ENCODE data around the gene MINDY2.

DNA sequence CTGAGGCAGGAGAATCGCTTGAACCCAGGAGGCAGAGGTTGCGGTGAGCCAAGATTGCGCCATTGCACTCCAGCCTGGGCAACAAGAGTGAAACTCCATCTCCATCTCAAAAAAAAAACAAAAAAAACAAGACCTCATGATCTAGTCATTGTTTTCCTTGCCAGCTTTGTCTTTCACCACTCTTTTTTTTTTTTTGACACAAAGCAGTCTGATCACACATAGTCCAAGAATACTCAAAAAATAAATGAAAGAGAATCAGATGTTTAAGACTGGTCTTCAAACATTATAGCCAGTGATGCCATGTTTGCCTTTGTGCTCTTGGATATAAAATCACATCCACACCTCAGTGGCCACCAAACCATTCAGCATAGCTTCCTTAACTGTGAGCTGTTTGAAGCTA is 15.8 kb upstream of the MINDY2 start:
- no peak for TF ChIP-seq CTCF (IDR thresholded peaks at IDR 0.05; ENCODE audit: low read length)
- no peak for TF ChIP-seq EZH2 (optimal IDR thresholded peaks at IDR 0.05; ENCODE audit: low read depth, low read length)
